Measurements from ENCODE around the gene ULBP1. TPM values are rescaled to one million over a fixed set of nuclear protein-coding genes. Genes with fewer than 3 reads are reported as not detected.
A peak's percentile ranks its signal among the peaks of the same experiment; 100 is the strongest.
"Not testable (repeated sequence)": the region's sequence is repeated elsewhere in the genome, so short reads cannot be mapped to it uniquely, and the experiment has no call there.

ULBP1 gene
- total RNA-seq, 5 donors from 2014 or later (not counting 1 experiment from before 2014, with no cell fraction given), result 0.13 to 0.23 (median 0.14) TPM; not detected in 1

GRCh38 chr6:149941583-149942460 is 21.9 kb upstream of the ULBP1 start, which contains the start of gene ULBP2:
Gene ULBP2 (plus strand): TSS chr6:149942014. CDS start chr6:149942073, 59 bp downstream.
- H3K27me3 Mint-ChIP-seq, result peaks cover 27 to 44% of the 10 kb centered on the region in 2 donors

GRCh38 chr6:149942461-149942829 is 21.3 kb upstream of the ULBP1 start:
- no peak for DNase-seq
- Histone ChIP-seq H3K36me3 (ENCODE audit: control insufficient read depth in 2 of 2, extremely low read depth in 1 of 2, insufficient read depth in 1 of 2, low read length in 1 of 2) (no peaks in the 10 kb centered on the region), H3K4me1 (ENCODE audit: control insufficient read depth in 1 of 2, extremely low read depth in 1 of 2, insufficient read depth in 2 of 2, low read length in 2 of 2) (peaks cover 0 to 38% of the 10 kb centered on the region in 2 experiments), H3K27ac (ENCODE audit: low read length) (no peak overlapping the region), H3K4me3 (ENCODE audit: control insufficient read depth in 1 of 2, extremely low read depth in 1 of 2, low read length in 1 of 2) (peak overlapping the region; percentile 66 to 74), H3K9me3 (no peaks in the 10 kb centered on the region), H3K27me3 (replicated peaks in 1 of 2; ENCODE audit: control insufficient read depth in 2 of 2, extremely low read depth in 1 of 2, insufficient read depth in 2 of 2, low read length in 1 of 2) (peaks cover 10 to 47% of the 10 kb centered on the region in 2 experiments)
- Mint-ChIP-seq H3K9me3 (no peaks in the 10 kb centered on the region), H3K4me1 (peaks cover 30 to 45% (median 34%) of the 10 kb centered on the region in 3 donors), H3K4me3 (peak overlapping the region; percentile 91 to 93 (median 91)), H3K27ac (no peak overlapping the region), H3K27me3 (peaks cover 22 to 38% of the 10 kb centered on the region in 2 donors), H3K36me3 (no peaks in the 10 kb centered on the region)
- ChIA-PET CTCF (no interaction called here), POLR2A (no interaction called here)
- 35% methylated on average over 11 of the region's 13 CpGs for WGBS (ENCODE audit: insufficient coverage)
- no peak for ATAC-seq (replicated peaks in 1 of 4)

More at GRCh38 chr6:149941583-149942460, 21.9 kb upstream of the ULBP1 start, which contains the start of gene ULBP2:
- Mint-ChIP-seq H3K36me3 (no peaks in the 10 kb centered on the region), H3K27ac (peak within 1 kb of the TSS in 1 of 2 donors; percentile 82), H3K4me3 (peak within 1 kb of the TSS; percentile 91 to 93 (median 91)), H3K4me1 (peaks cover 30 to 47% (median 34%) of the 10 kb centered on the region in 3 donors), H3K9me3 (no peaks in the 10 kb centered on the region)
- Histone ChIP-seq H3K27me3 (replicated peaks in 1 of 2; ENCODE audit: control insufficient read depth in 2 of 2, extremely low read depth in 1 of 2, insufficient read depth in 2 of 2, low read length in 1 of 2) (peaks cover 15 to 51% of the 10 kb centered on the region in 2 experiments), H3K27ac (ENCODE audit: low read length) (no peak within 1 kb of the TSS), H3K4me1 (ENCODE audit: control insufficient read depth in 1 of 2, extremely low read depth in 1 of 2, insufficient read depth in 2 of 2, low read length in 2 of 2) (peaks cover 0 to 38% of the 10 kb centered on the region in 2 experiments), H3K9me3 (no peaks in the 10 kb centered on the region), H3K36me3 (ENCODE audit: control insufficient read depth in 2 of 2, extremely low read depth in 1 of 2, insufficient read depth in 1 of 2, low read length in 1 of 2) (no peaks in the 10 kb centered on the region), H3K4me3 (ENCODE audit: control insufficient read depth in 1 of 2, extremely low read depth in 1 of 2, low read length in 1 of 2) (peak within 1 kb of the TSS; percentile 66 to 74)
- WGBS (ENCODE audit: insufficient coverage), result 3% methylated on average over 42 of the region's 62 CpGs
- DNase-seq (peak; percentile 64 to 96 (median 89)), ATAC-seq (replicated peaks in 1 of 4) (peak; percentile 87 to 96 (median 94))
- ChIA-PET POLR2A (no interaction called here), CTCF (interaction anchor here (1.1 kb wide), 2 partner anchors 20 to 42 kb away, joined by 3 to 4 read pairs; no protein-coding TSS in a partner anchor)

GRCh38 chr6:149943321-149943720 is 20.4 kb upstream of the ULBP1 start:
- WGBS (ENCODE audit: insufficient coverage), result 66% methylated on average over 3 of the region's 5 CpGs
- H3K27ac Mint-ChIP-seq; CTCF ChIA-PET; DNase-seq; ATAC-seq (replicated peaks in 1 of 4); H3K27ac ChIP-seq (ENCODE audit: low read length); H3K9me3 ChIP-seq; H3K9me3 Mint-ChIP-seq; POLR2A ChIA-PET; H3K4me3 ChIP-seq (ENCODE audit: control insufficient read depth in 1 of 2, extremely low read depth in 1 of 2, low read length in 1 of 2); H3K36me3 ChIP-seq (ENCODE audit: control insufficient read depth in 2 of 2, extremely low read depth in 1 of 2, insufficient read depth in 1 of 2, low read length in 1 of 2); H3K36me3 Mint-ChIP-seq: not testable (repeated sequence)
- H3K4me1 ChIP-seq (ENCODE audit: control insufficient read depth in 1 of 2, extremely low read depth in 1 of 2, insufficient read depth in 2 of 2, low read length in 2 of 2), result peaks cover 0 to 29% of the 10 kb centered on the region in 2 experiments
- Mint-ChIP-seq H3K27me3 (peaks cover 24 to 37% of the 10 kb centered on the region in 2 donors), H3K4me1 (peaks cover 23 to 39% (median 30%) of the 10 kb centered on the region in 3 donors), H3K4me3 (peak overlapping the region; percentile 28 to 93 (median 91))
- peaks cover 7 to 44% of the 10 kb centered on the region in 2 experiments for H3K27me3 ChIP-seq (replicated peaks in 1 of 2; ENCODE audit: control insufficient read depth in 2 of 2, extremely low read depth in 1 of 2, insufficient read depth in 2 of 2, low read length in 1 of 2)

GRCh38 chr6:149945276-149945675 is 18.5 kb upstream of the ULBP1 start:
- DNase-seq, H3K36me3 Mint-ChIP-seq: not testable (repeated sequence)
- H3K27me3 Mint-ChIP-seq, result peaks cover 18 to 30% of the 10 kb centered on the region in 2 donors

GRCh38 chr6:149946631-149947030 is 17.1 kb upstream of the ULBP1 start:
- 70% methylated on average over 5 of the region's 7 CpGs for WGBS (ENCODE audit: insufficient coverage)
- H3K27ac Mint-ChIP-seq; H3K4me3 Mint-ChIP-seq; H3K9me3 ChIP-seq; H3K4me3 ChIP-seq (ENCODE audit: control insufficient read depth in 1 of 2, extremely low read depth in 1 of 2, low read length in 1 of 2); CTCF ChIA-PET; H3K9me3 Mint-ChIP-seq; H3K27ac ChIP-seq (ENCODE audit: low read length); H3K36me3 Mint-ChIP-seq; H3K36me3 ChIP-seq (ENCODE audit: control insufficient read depth in 2 of 2, extremely low read depth in 1 of 2, insufficient read depth in 1 of 2, low read length in 1 of 2); ATAC-seq (replicated peaks in 1 of 4); DNase-seq; H3K4me1 ChIP-seq (ENCODE audit: control insufficient read depth in 1 of 2, extremely low read depth in 1 of 2, insufficient read depth in 2 of 2, low read length in 2 of 2); POLR2A ChIA-PET: not testable (repeated sequence)
- Mint-ChIP-seq H3K27me3 (peaks cover 27 to 39% of the 10 kb centered on the region in 2 donors), H3K4me1 (peaks cover 6 to 12% (median 8%) of the 10 kb centered on the region in 3 donors)
- H3K27me3 ChIP-seq (replicated peaks in 1 of 2; ENCODE audit: control insufficient read depth in 2 of 2, extremely low read depth in 1 of 2, insufficient read depth in 2 of 2, low read length in 1 of 2), result peaks cover 4 to 33% of the 10 kb centered on the region in 2 experiments

More at GRCh38 chr6:149945276-149945675, 18.5 kb upstream of the ULBP1 start:
- no CpG with 5 or more reads among the region's 6 CpGs for WGBS (ENCODE audit: insufficient coverage)
- H3K9me3 ChIP-seq; H3K27ac Mint-ChIP-seq; ATAC-seq (replicated peaks in 1 of 4); CTCF ChIA-PET; H3K9me3 Mint-ChIP-seq; POLR2A ChIA-PET; H3K27ac ChIP-seq (ENCODE audit: low read length); H3K36me3 ChIP-seq (ENCODE audit: control insufficient read depth in 2 of 2, extremely low read depth in 1 of 2, insufficient read depth in 1 of 2, low read length in 1 of 2); H3K4me3 ChIP-seq (ENCODE audit: control insufficient read depth in 1 of 2, extremely low read depth in 1 of 2, low read length in 1 of 2); H3K4me3 Mint-ChIP-seq: not testable (repeated sequence)
- peaks cover 13 to 23% (median 16%) of the 10 kb centered on the region in 3 donors for H3K4me1 Mint-ChIP-seq
- peaks cover 4 to 33% of the 10 kb centered on the region in 2 experiments for H3K27me3 ChIP-seq (replicated peaks in 1 of 2; ENCODE audit: control insufficient read depth in 2 of 2, extremely low read depth in 1 of 2, insufficient read depth in 2 of 2, low read length in 1 of 2)
- peaks cover 0 to 18% of the 10 kb centered on the region in 2 experiments for H3K4me1 ChIP-seq (ENCODE audit: control insufficient read depth in 1 of 2, extremely low read depth in 1 of 2, insufficient read depth in 2 of 2, low read length in 2 of 2)

GRCh38 chr6:149947533-149947932 is 16.2 kb upstream of the ULBP1 start:
- H3K4me1 ChIP-seq (ENCODE audit: control insufficient read depth in 1 of 2, extremely low read depth in 1 of 2, insufficient read depth in 2 of 2, low read length in 2 of 2); H3K4me1 Mint-ChIP-seq; DNase-seq; CTCF ChIA-PET; H3K4me3 ChIP-seq (ENCODE audit: control insufficient read depth in 1 of 2, extremely low read depth in 1 of 2, low read length in 1 of 2); ATAC-seq (replicated peaks in 1 of 4); H3K36me3 ChIP-seq (ENCODE audit: control insufficient read depth in 2 of 2, extremely low read depth in 1 of 2, insufficient read depth in 1 of 2, low read length in 1 of 2); H3K27ac ChIP-seq (ENCODE audit: low read length); H3K27ac Mint-ChIP-seq; H3K9me3 ChIP-seq; H3K36me3 Mint-ChIP-seq; POLR2A ChIA-PET; H3K9me3 Mint-ChIP-seq; H3K4me3 Mint-ChIP-seq: not testable (repeated sequence)
- H3K27me3 Mint-ChIP-seq, result peaks cover 36 to 46% of the 10 kb centered on the region in 2 donors
- no CpG with 5 or more reads among the region's 1 CpG for WGBS (ENCODE audit: insufficient coverage)
- H3K27me3 ChIP-seq (replicated peaks in 1 of 2; ENCODE audit: control insufficient read depth in 2 of 2, extremely low read depth in 1 of 2, insufficient read depth in 2 of 2, low read length in 1 of 2), result peaks cover 9 to 31% of the 10 kb centered on the region in 2 experiments

All from T-cell (primary cell).